HG02798 (cell line): ENCODE data around the gene GPRIN3.

Experiments
- ATAC-seq: cut with Tn5 transposase; IDR thresholded peaks from one replicate; pipeline ENCODE4 v1.9.1; 2021; ENCODE audit warnings: mild to moderate bottlenecking; ENCODE audit not compliant: unreplicated experiment, poor library complexity

GPRIN3 gene

GRCh38 chr4:89294573-89295269, 12.9 kb downstream of the GPRIN3 start:
- peak; percentile 68 for ATAC-seq

GRCh38 chr4:89293299-89293698, 14.3 kb downstream of the GPRIN3 start:
- no peak for ATAC-seq

DNA sequence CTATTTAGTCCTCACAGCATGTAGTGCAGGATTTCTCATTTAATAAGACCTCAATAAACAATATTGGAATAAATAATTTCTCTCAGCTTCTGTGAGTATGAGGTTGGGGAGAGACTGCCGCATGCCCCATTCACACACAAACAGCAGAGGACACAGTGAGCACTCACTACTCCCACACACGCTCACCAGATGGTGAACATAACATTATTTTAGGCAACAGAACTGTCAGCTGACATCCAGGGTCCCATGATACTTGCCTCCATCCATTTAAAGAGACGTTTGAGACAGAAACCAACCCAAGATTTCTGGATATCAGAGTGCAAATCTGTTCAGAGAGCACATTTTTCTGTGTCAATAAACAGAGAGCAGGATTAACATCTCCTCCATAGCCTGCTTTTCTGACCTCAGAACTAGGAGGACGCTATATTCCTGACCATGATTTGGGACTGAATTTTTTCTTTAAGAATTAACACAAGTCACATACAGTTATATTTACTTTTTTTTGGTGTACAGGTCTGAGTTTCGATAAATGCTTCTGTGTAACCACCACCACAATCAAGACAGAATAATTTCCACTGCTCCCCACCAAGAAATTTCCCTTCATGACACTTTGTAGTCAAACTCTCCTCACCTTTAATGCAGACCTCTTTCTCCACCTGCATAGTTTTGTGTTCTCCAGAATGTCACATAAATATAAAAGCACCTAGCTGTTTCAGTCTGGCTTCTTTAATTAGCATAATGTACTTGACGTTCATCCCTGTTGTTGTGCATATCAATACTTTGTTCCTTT, 16.7 kb downstream of the GPRIN3 start:
- peak; percentile 57 for ATAC-seq

DNA sequence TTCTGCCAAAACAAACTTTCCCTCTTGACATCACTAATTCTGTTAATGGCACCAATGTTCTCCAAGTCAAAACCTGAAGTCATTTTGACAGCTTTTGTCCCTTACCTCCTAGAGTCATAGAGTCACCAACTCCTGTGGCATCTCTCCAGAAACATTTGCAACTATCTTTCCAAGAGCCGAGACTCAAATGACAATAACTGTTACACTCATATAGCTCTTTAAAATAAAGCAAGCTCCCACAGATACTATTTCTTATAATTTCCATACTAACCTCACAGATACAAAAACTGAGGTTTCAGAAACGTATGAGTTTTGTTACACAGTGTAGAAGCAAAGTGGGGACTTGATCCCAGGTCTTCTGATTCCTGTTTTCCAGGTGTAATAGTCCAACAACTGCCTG, 18.3 kb downstream of the GPRIN3 start:
- ATAC-seq, result no peak

DNA sequence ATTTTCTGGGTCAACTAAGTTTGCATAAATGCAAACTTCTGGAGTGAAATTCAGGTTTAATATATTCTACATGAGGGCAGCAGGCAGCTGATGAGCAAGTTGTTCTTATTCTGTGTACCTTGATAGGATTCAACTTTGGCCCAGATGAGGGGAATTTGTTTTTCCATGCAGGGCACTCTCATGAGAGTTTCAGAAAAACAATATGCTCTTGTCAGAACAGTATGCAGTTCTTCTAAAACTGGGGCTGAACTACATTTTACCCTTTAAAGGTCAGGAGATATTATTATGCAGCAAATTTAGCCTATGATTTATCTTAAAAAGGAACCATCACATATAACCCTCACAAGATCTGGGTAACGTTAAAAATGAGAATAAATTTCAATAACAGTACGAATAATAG, 19.2 kb downstream of the GPRIN3 start:
- ATAC-seq, result no peak

GRCh38 chr4:89287945-89288344, 19.7 kb downstream of the GPRIN3 start:
- no peak for ATAC-seq

GRCh38 chr4:89285745-89286144, 21.9 kb downstream of the GPRIN3 start:
- no peak for ATAC-seq

DNA sequence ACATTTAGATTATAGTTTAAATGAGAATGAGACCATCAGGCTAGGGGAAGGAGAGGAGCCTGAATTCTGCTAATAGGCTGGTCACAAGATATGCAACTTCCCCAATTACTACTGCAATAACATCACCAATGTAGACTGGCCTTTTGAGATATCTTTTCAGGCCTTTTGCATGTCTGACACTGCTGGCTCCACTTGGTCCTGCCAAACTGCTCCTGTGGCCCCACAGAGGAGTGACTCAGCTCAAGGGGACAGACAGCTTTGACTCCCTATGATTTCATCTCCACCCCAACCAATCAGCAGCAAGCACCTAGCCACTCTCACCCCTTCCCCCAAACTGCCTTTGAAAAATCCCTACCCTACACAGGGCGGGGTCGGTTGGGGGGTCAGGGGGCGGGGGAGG, 22.8 kb downstream of the GPRIN3 start:
- ATAC-seq, result no peak

DNA sequence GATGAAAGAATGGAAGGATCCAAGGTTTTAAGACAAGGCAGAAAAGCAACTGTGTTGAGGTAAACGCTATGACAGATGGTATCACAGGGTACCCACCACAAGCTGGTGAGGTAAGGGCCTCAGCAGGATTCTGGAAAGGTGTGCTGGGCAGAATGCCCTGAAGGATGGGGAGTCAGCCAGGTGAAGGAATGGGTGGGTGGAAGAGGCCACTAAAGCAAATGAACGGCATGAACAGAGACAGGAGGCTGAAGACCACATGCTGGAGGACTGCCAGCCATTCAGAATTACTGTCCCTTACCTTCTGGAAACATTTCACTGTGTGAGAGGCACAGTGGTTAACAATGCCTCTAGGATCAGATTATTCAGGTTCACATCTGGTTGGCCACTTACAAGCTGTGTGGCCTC, 23.6 kb downstream of the GPRIN3 start:
- no peak for ATAC-seq

DNA sequence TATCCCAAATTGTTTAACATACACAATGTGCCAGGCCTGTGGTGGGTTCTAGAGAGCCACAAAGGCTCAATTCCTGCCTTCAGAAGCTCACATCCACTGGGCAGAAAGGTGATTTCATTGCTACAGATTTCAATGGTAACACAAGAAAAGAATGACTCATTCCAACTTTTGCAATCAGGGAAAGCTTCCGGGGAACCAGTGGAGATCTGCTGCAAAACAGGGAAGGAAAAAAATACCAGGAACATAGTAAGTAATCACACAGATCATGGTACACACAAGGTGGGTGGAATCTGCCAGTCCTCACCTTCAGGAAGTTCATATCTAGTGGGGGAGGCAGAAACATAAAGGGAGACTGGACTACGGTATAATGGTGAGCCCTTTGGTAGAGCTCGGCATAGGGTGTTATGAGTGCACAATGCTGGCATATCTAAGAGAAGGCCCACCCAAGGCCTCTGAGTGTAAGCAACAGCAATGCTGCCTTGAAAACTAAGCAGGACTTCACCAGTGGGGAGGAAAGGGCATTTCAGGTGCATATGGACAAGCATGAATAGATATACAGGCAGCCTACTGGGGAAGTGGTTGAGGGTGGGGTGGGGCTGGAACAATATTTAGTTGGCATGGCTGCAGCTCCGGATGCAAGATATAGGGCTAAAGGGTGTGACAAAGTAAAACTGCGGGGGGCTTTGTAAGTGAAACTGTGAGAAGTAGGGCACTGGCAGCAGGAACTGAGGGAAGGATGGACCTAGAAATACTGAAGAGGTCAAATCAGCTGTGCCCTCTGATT, 24.2 kb downstream of the GPRIN3 start:
- no peak for ATAC-seq

DNA sequence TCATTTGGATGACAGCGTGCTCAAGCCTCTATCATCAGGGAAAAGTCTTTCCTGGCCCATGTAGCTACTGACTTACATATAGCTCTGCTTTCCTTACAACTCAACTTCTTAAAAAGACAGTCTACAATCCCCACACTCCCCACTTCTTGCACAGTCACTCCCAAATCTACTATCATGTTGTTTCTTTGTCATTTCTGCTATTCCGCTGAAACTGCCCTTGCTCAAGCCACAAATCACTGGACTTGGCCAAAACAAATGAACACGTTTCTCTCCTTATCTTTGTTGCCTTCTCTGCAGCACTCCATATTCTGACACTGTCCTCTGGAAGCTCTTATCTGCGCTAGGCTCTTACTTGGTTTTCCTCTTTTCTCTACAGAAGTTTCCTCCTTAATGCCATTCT, 28.2 kb downstream of the GPRIN3 start:
- no peak for ATAC-seq

- no peak for ATAC-seq
Measured at GRCh38 chr4:89277412-89277811, 30.2 kb downstream of the GPRIN3 start.

DNA sequence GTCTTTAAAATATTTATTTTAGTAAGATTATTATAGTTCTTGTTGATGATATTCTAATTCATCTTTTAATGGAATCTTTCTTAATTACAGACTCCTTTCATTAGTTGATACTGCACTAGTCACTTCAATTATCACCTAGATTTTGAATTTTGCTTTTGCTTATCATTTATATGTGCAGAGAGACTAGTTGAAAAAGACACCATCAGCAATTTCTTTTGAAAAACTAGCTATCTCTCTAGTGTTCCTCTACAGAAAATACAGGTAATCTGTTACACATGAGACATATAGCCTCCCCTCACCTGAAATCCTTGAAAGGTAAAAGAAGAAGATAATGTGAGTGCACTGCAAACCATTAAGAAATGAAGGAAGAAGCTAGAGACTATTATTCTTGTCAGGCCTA, 31.3 kb downstream of the GPRIN3 start:
- no peak for ATAC-seq

DNA sequence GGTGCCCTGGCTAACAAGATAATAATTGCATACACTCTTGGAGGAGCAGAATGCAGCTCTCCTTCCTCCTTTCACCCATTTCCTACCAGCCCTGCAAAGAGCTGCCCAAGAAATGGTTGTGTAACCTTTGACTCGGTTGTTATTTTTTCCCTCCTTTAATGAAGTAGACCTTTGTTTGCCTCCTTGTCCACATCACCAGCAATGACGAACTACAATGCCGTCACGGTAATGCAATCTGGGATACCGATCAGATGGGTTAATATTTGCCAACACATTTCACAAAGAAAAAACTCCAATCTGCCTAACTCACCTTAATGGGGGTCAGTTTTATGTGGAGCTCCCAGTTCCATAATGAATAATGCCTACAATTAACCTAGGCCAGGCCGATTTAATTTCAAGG, 32.0 kb downstream of the GPRIN3 start:
- no peak for ATAC-seq

- ATAC-seq, result no peak
Measured at GRCh38 chr4:89273741-89274141, 33.9 kb downstream of the GPRIN3 start.

DNA sequence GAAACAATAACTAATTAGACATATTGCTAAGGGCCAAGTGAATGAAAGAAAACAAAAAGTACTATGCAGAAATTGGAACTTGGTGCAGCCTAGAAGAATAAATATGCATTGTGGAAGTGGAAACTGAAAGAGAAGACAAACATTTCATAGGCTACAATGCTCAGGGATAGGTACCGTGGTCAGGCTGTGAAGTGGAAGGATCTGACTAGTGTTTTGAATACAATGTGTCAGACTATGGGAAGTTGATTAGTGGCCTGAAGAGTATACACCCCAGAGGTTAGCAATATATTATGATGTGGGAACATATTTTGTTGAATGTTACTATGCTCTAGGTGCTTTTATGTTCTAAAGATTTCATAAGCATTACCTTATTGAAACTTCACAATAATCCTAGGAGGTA, 36.8 kb downstream of the GPRIN3 start:
- no peak for ATAC-seq

DNA sequence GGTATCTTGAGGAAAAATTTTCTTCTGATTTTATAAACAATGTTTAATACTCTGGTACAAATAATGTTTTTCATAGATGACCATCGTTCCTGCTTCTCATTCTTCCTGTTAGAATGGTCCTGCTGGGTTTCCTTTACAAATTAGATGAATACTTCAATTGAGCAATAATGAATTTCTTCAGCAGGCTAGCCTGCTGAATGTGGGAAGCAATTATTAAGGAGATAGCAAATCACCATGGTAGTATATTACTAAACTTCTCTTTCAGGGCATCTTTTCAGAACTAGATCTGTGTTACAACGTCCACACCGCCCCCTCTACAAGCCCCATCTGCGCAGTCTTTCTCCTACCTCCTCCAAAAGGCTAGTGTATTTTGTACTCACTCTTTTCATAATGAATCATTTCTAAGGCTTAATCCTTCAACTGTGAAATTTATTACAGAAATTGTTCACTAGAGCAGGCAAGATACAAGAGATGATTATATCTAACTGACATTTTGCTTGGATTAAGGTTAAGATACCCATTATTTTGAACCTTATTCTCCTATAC, 38.4 kb downstream of the GPRIN3 start:
- ATAC-seq, result no peak

- ATAC-seq, result no peak
Measured at GRCh38 chr4:89268679-89269078, 38.9 kb downstream of the GPRIN3 start.

GRCh38 chr4:89267846-89268245, 39.8 kb downstream of the GPRIN3 start:
- ATAC-seq, result no peak

GRCh38 chr4:89267392-89267791, 40.2 kb downstream of the GPRIN3 start:
- no peak for ATAC-seq

GRCh38 chr4:89266128-89266527, 41.5 kb downstream of the GPRIN3 start:
- no peak for ATAC-seq
